Upper lobe of left lung (tissue), 4 donors: ENCODE measurements around the gene MTHFD2.

ENCODE experiments used
- CTCF ChIP-seq, 6 experiments: fragments of 450-650 bp in 4 of 6; fragments of 200-600 bp in 2 of 6; sonication (generic) in 2 of 6; IDR thresholded peaks; one replicate each; pipeline ENCODE4 v1.5.1; 2016 to 2019; ENCODE audit warnings: antibody characterized with exemption in 6 of 6
- EP300 ChIP-seq, 4 donors: sonication (generic); formaldehyde crosslinking; IDR thresholded peaks; one replicate each; pipeline ENCODE4 v1.5.1; 2017; ENCODE audit warnings: antibody characterized with exemption in 4 of 4, control low read depth in 2 of 4

DNA sequence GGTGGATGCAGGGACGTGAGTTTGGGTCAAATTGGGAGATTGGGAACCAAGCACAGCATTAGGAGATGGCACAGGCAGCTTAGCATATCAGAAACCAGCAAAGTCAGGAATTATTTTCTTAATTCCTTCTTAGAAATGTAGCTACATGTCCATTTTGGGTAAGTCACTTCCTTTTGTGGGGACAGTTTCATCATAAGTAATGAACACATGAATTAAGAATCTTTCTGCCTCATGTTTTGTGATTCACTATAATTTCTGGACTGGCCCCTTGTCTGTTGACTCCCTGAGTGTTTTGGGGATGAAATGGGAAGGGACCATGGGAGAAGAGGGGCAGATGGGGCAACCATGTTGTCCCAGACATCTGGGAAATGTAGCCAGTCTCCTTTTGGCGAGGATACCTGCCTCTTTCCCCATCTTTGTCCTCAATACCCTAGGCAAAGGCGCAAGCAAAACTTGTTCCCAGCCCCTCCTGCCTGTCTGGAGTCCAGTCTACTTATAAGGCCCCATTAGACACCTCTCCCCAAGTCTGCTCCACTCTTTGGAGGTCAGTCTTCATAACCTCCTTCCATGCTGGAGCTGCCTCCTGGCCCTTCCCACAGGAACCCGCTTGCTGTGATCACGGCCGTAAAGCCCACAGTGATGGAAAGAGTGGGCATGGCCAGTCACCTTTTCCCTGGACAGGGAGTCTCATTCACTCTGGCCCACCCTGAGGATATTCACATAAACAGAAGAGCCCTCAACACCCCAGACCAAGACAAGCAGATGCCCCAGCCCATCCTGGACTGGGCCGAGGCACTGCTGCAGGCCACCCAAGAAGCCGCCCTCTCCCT lies 25.7 kb downstream of the MTHFD2 start:
- no peak for TF ChIP-seq CTCF (IDR thresholded peaks at IDR 0.05)
- TF ChIP-seq EP300 (IDR thresholded peaks at IDR 0.05): no peak
